ENCODE measurements around the gene NTNG2.

NTNG2 gene

GRCh38 chr9:132226571-132227430 lies 64.9 kb downstream of the NTNG2 start:
- Histone ChIP-seq H3K9ac (ENCODE audit: insufficient read length) (no peak overlapping the region), H3K36me3 (ENCODE audit: insufficient read depth, low read length) (no peaks in the 10 kb centered on the region), H3K9me3 (ENCODE audit: low read depth, low read length) (no peaks in the 10 kb centered on the region), H3K27ac (no peak overlapping the region), H3K4me3 (no peak overlapping the region)
- TF ChIP-seq POLR2AphosphoS5 (IDR thresholded peaks at IDR 0.05; ENCODE audit: borderline replicate concordance, low read depth, low read length) (no peak), FOXP2 (optimal IDR thresholded peaks at IDR 0.05; ENCODE audit: control extremely low read depth, extremely low read length, insufficient read depth) (no peak), EZH2 (IDR thresholded peaks at IDR 0.05) (no peak)
- DNase-seq (ENCODE audit: low read depth, low spot score), result no peak

GRCh38 chr9:132228062-132228461 lies 66.2 kb downstream of the NTNG2 start:
- Histone ChIP-seq H3K4me3 (no peak overlapping the region), H3K9ac (ENCODE audit: insufficient read length) (no peak overlapping the region), H3K36me3 (ENCODE audit: insufficient read depth, low read length) (no peaks in the 10 kb centered on the region), H3K27ac (no peak overlapping the region), H3K9me3 (ENCODE audit: low read depth, low read length) (no peaks in the 10 kb centered on the region)
- no peak for DNase-seq (ENCODE audit: low read depth, low spot score)
- TF ChIP-seq EZH2 (IDR thresholded peaks at IDR 0.05) (no peak), POLR2AphosphoS5 (IDR thresholded peaks at IDR 0.05; ENCODE audit: borderline replicate concordance, low read depth, low read length) (no peak), FOXP2 (optimal IDR thresholded peaks at IDR 0.05; ENCODE audit: control extremely low read depth, extremely low read length, insufficient read depth) (no peak)

GRCh38 chr9:132230605-132231004 lies 68.7 kb downstream of the NTNG2 start:
- TF ChIP-seq EZH2 (IDR thresholded peaks at IDR 0.05) (no peak), FOXP2 (optimal IDR thresholded peaks at IDR 0.05; ENCODE audit: control extremely low read depth, extremely low read length, insufficient read depth) (no peak), POLR2AphosphoS5 (IDR thresholded peaks at IDR 0.05; ENCODE audit: borderline replicate concordance, low read depth, low read length) (no peak)
- Histone ChIP-seq H3K27ac (no peak overlapping the region), H3K4me3 (no peak overlapping the region), H3K36me3 (ENCODE audit: insufficient read depth, low read length) (no peaks in the 10 kb centered on the region), H3K9me3 (ENCODE audit: low read depth, low read length) (no peaks in the 10 kb centered on the region), H3K9ac (ENCODE audit: insufficient read length) (no peak overlapping the region)
- no peak for DNase-seq (ENCODE audit: low read depth, low spot score)

DNA sequence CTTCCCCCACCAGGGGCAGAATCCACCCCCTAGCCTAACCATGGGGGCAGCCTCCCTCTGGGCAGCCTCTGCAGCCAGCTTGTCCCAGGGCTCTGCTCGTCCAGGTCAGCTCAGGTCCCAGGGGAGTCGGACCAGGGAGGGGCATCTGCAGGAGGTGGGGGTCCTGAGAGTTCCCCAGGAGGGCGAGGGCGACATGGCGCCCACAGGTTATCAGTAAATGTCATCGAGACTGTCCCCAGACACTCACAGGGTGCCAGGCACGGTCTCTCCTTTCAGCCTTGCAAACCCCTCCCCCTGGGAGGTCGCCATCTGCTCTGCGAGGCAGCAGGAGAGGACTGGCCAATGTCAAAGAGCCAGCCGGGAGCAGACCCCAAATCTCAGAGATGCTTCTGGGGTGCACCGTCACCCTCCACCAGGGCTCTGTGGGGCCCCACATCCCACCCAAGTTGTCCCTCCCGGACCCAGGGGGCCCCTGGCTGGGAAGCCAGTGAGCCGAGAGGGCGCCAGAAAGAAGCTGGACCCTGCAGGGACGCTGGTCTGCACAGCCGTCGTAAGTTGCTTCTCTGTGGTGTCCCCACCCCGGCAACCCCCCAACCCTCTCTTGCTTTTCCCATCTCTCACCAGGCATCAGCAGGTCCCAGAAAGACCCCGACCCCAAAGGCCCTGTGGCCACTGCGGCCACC lies 69.3 kb downstream of the NTNG2 start:
- no peak for TF ChIP-seq EZH2 (IDR thresholded peaks at IDR 0.05)
- no peak for TF ChIP-seq FOXP2 (optimal IDR thresholded peaks at IDR 0.05; ENCODE audit: control extremely low read depth, extremely low read length, insufficient read depth)
- no peak for TF ChIP-seq POLR2AphosphoS5 (IDR thresholded peaks at IDR 0.05; ENCODE audit: borderline replicate concordance, low read depth, low read length)
- Histone ChIP-seq H3K27ac (no peak overlapping the region), H3K9ac (ENCODE audit: insufficient read length) (no peak overlapping the region), H3K36me3 (ENCODE audit: insufficient read depth, low read length) (no peaks in the 10 kb centered on the region), H3K9me3 (ENCODE audit: low read depth, low read length) (no peaks in the 10 kb centered on the region), H3K4me3 (no peak overlapping the region)
- no peak for DNase-seq (ENCODE audit: low read depth, low spot score)

- no peak overlapping the region for H3K27ac ChIP-seq
- no peak overlapping the region for H3K4me3 ChIP-seq
- H3K9me3 ChIP-seq (ENCODE audit: low read depth, low read length), result no peaks in the 10 kb centered on the region
- H3K36me3 ChIP-seq (ENCODE audit: insufficient read depth, low read length), result no peaks in the 10 kb centered on the region
- DNase-seq (ENCODE audit: low read depth, low spot score), result no peak
- H3K9ac ChIP-seq (ENCODE audit: insufficient read length), result no peak overlapping the region
- no peak for TF ChIP-seq FOXP2 (optimal IDR thresholded peaks at IDR 0.05; ENCODE audit: control extremely low read depth, extremely low read length, insufficient read depth)
- TF ChIP-seq EZH2 (IDR thresholded peaks at IDR 0.05), result no peak
- TF ChIP-seq POLR2AphosphoS5 (IDR thresholded peaks at IDR 0.05; ENCODE audit: borderline replicate concordance, low read depth, low read length), result no peak
These were observed 70.7 kb downstream of the NTNG2 start for GRCh38 chr9:132232522-132232921.

DNA sequence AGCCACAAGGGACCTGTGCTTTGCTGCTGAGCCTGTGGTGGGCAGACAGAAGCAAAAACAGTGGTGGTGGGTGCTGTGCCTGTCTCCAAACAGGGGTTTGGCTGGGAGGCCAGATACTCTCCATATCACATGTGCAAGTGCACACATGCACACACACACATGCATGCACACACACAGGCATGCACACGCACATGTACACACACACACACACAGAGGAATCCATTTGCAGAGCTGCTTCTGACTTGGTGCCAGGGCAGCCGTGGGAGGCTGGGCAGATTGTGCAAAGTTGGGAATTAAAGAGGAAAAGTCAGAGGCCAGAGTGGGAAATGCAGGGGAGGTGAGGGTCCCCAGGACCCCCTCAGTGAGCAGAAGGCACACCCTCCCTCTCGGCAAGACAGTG lies 71.3 kb downstream of the NTNG2 start:
- TF ChIP-seq EZH2 (IDR thresholded peaks at IDR 0.05) (no peak), POLR2AphosphoS5 (IDR thresholded peaks at IDR 0.05; ENCODE audit: borderline replicate concordance, low read depth, low read length) (no peak), FOXP2 (optimal IDR thresholded peaks at IDR 0.05; ENCODE audit: control extremely low read depth, extremely low read length, insufficient read depth) (no peak)
- H3K9ac ChIP-seq (ENCODE audit: insufficient read length), result no peak overlapping the region
- no peaks in the 10 kb centered on the region for H3K36me3 ChIP-seq (ENCODE audit: insufficient read depth, low read length)
- no peaks in the 10 kb centered on the region for H3K9me3 ChIP-seq (ENCODE audit: low read depth, low read length)
- no peak for DNase-seq (ENCODE audit: low read depth, low spot score)
- H3K27ac ChIP-seq, result no peak overlapping the region
- no peak overlapping the region for H3K4me3 ChIP-seq

GRCh38 chr9:132234535-132234934 lies 72.7 kb downstream of the NTNG2 start:
- no peaks in the 10 kb centered on the region for H3K36me3 ChIP-seq (ENCODE audit: insufficient read depth, low read length)
- TF ChIP-seq EZH2 (IDR thresholded peaks at IDR 0.05) (no peak), POLR2AphosphoS5 (IDR thresholded peaks at IDR 0.05; ENCODE audit: borderline replicate concordance, low read depth, low read length) (no peak), FOXP2 (optimal IDR thresholded peaks at IDR 0.05; ENCODE audit: control extremely low read depth, extremely low read length, insufficient read depth) (no peak)
- DNase-seq (ENCODE audit: low read depth, low spot score), result no peak
- no peak overlapping the region for H3K4me3 ChIP-seq
- H3K9ac ChIP-seq (ENCODE audit: insufficient read length), result no peak overlapping the region
- no peaks in the 10 kb centered on the region for H3K9me3 ChIP-seq (ENCODE audit: low read depth, low read length)
- H3K27ac ChIP-seq, result no peak overlapping the region

- Histone ChIP-seq H3K4me3 (no peak overlapping the region), H3K9me3 (ENCODE audit: low read depth, low read length) (no peaks in the 10 kb centered on the region), H3K9ac (ENCODE audit: insufficient read length) (no peak overlapping the region), H3K27ac (no peak overlapping the region), H3K36me3 (ENCODE audit: insufficient read depth, low read length) (no peaks in the 10 kb centered on the region)
- no peak for DNase-seq (ENCODE audit: low read depth, low spot score)
- TF ChIP-seq POLR2AphosphoS5 (IDR thresholded peaks at IDR 0.05; ENCODE audit: borderline replicate concordance, low read depth, low read length) (no peak), EZH2 (IDR thresholded peaks at IDR 0.05) (no peak), FOXP2 (optimal IDR thresholded peaks at IDR 0.05; ENCODE audit: control extremely low read depth, extremely low read length, insufficient read depth) (no peak)
These were observed 73.3 kb downstream of the NTNG2 start for GRCh38 chr9:132235125-132235524.

Data from SK-N-MC (cell line).